GM23248 (cell line): ENCODE results near the gene RFX4.

Experiments
- EZH2 ChIP-seq: fragments of 200-600 bp; sonication (generic); IDR thresholded peaks from 2 replicates; pipeline ENCODE4 v1.6.1; 2018; ENCODE audit warnings: antibody characterized with exemption, mild to moderate bottlenecking; ENCODE audit not compliant: insufficient read depth, poor library complexity, severe bottlenecking
- EZH2phosphoT487 ChIP-seq: fragments of 200-600 bp; sonication (generic); IDR thresholded peaks from 2 replicates; pipeline ENCODE4 v1.6.1; 2018; ENCODE audit warnings: antibody characterized with exemption, moderate library complexity, mild to moderate bottlenecking, low read depth; ENCODE audit not compliant: insufficient read depth

DNA sequence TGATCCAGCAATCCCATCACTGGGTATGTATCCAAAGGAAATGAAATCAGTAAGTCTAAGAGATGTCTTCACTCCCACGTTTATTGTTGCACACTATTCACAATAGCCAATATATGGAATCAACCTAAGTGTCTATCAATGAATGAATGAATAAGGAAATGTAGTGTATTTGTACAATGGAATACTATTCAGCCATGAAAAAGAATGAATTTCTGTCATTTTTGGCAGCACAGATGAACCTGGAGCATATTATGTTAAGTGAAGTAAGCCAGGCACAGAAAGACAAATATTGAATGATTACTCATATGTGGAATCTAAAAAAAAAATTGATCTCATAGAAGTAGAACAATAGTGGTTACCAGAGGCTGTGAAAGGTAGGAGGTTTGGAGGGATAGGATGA, 30.6 kb upstream of the RFX4 start:
- no peak for TF ChIP-seq EZH2phosphoT487
- TF ChIP-seq EZH2: no peak
